Endothelial cell of umbilical vein (primary cell): Measurements from ENCODE around the gene B3GALT5.

ENCODE experiments used
- EZH2 ChIP-seq: IDR thresholded peaks from 2 replicates; pipeline ENCODE4 v1.6.1; 2012; ENCODE audit warnings: borderline replicate concordance, low read depth, mild to moderate bottlenecking, moderate library complexity, low read length, inconsistent platforms; ENCODE audit not compliant: severe bottlenecking
- GATA2 ChIP-seq: IDR thresholded peaks from 2 replicates; pipeline ENCODE4 v1.7.0; 2011; ENCODE audit warnings: low read depth, mild to moderate bottlenecking, moderate library complexity, mixed read lengths, low read length; ENCODE audit not compliant: insufficient read length, insufficient read depth

- TF ChIP-seq EZH2 (no peak), GATA2 (no peak)
Observed at GRCh38 chr21:39564200-39564599, 48.5 kb upstream of the B3GALT5 start.
